Right lobe of liver (tissue), 4 donors: ENCODE results near the gene COL5A3.

Experiments used
- CTCF ChIP-seq, 4 donors: fragments of 200-600 bp in 3 of 4; fragments of 450-650 bp in 1 of 4; IDR thresholded peaks; one replicate each; pipeline versions ENCODE4 v1.5.1 to v1.8.0; 2016 to 2022; ENCODE audit warnings: antibody characterized with exemption in 4 of 4, mild to moderate bottlenecking in 2 of 4
- POLR2A ChIP-seq: fragments of 450-650 bp; IDR thresholded peaks from one replicate; pipeline ENCODE4 v1.6.1; 2017; ENCODE audit warnings: antibody characterized with exemption, mild to moderate bottlenecking
- donor health status: DM: no; HTN: no; CAD: no.
- donor health status: DM: no; HTN: no; CAD: no.
- donor health status: DM: no; HTN: yes; CAD: no.

DNA sequence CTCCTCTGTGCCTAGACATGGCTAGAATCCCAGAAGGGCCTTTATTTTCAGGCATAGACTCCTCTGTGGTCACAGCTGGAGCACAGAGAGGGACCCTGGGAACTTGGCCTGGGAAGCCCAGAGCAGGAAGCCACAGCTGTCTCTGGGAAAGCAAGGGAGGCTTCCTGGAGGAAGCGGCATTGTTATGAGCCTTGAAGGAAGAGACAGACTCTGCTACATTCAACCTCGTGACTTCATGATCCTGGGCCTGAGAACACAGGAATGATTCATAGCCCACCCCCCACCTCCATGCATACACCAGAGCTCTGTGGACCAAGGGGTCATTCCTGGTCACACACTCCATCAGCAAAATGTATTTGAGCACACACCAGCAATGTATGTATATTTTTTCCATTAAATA is 11.6 kb upstream of the COL5A3 start:
- no peak for TF ChIP-seq POLR2A
- TF ChIP-seq CTCF (IDR thresholded peaks at IDR 0.05), result no peak
